Neuronal stem cell (in vitro differentiated cells): Measurements from ENCODE around the gene MGAT4B.

Source experiments
- DNase-seq: peaks from one replicate; pipeline ENCODE4 v3.0.0-alpha.2; 2013; ENCODE audit warnings: low spot score
- H2AFZ ChIP-seq: one replicate; pipeline ENCODE4 v1.6.1; 2013; ENCODE audit warnings: mild to moderate bottlenecking, low read length, inconsistent platforms
- H2AK5ac ChIP-seq: 2 replicates; pipeline ENCODE4 v1.6.1; 2013; ENCODE audit warnings: low read depth, mild to moderate bottlenecking, inconsistent platforms, low read length, moderate library complexity, mixed read lengths
- H2BK120ac ChIP-seq: 2 replicates; pipeline ENCODE4 v1.6.1; 2013; ENCODE audit warnings: low read depth, mild to moderate bottlenecking, inconsistent platforms, low read length, moderate library complexity, mixed read lengths
- H2BK12ac ChIP-seq: one replicate; pipeline ENCODE4 v1.6.1; 2013; ENCODE audit warnings: low read length, inconsistent platforms
- H2BK15ac ChIP-seq: 2 replicates; pipeline ENCODE4 v1.6.1; 2013; ENCODE audit warnings: mild to moderate bottlenecking, low read length, inconsistent platforms, mixed read lengths
- H2BK5ac ChIP-seq: one replicate; pipeline ENCODE4 v1.6.1; 2013; ENCODE audit warnings: inconsistent platforms, mild to moderate bottlenecking, low read length, moderate library complexity
- H3K14ac ChIP-seq: one replicate; pipeline ENCODE4 v1.6.1; 2013; ENCODE audit warnings: low read length, inconsistent platforms
- H3K18ac ChIP-seq: 2 replicates; pipeline ENCODE4 v1.6.1; 2013; ENCODE audit warnings: low read length, inconsistent platforms
- H3K23ac ChIP-seq: 2 replicates; pipeline ENCODE4 v1.6.1; 2013; ENCODE audit warnings: low read depth, mild to moderate bottlenecking, mixed read lengths, low read length, inconsistent platforms; ENCODE audit not compliant: poor library complexity
- H3K27ac ChIP-seq: replicated peaks from 3 replicates; pipeline ENCODE4 v1.5.1; 2013; ENCODE audit warnings: low read length, inconsistent platforms
- H3K27me3 ChIP-seq, 3 experiments: 2 replicates each; pipeline ENCODE4 v1.6.1; 2013; ENCODE audit warnings: low read length in 3 of 3, mild to moderate bottlenecking in 2 of 3, inconsistent platforms in 1 of 3, low read depth in 1 of 3, mixed read lengths in 1 of 3, moderate library complexity in 1 of 3; ENCODE audit not compliant: control insufficient read depth in 3 of 3, insufficient read depth in 3 of 3
- H3K36me3 ChIP-seq, 2 donors: replicated peaks in 1 of 2; 2 replicates each; pipeline ENCODE4 v1.6.1; 2013; ENCODE audit warnings: low read length in 2 of 2; ENCODE audit not compliant: control insufficient read depth in 2 of 2, insufficient read depth in 2 of 2
- H3K4ac ChIP-seq: 2 replicates; pipeline ENCODE4 v1.6.1; 2013; ENCODE audit warnings: inconsistent platforms, mild to moderate bottlenecking, low read length, moderate library complexity
- H3K4me1 ChIP-seq, 2 donors: 1 replicate in 1 of 2; 2 replicates in 1 of 2; pipeline ENCODE4 v1.6.1; 2013; ENCODE audit warnings: low read length in 2 of 2, low read depth in 1 of 2; ENCODE audit not compliant: control insufficient read depth in 2 of 2, insufficient read depth in 1 of 2
- H3K4me2 ChIP-seq: one replicate; pipeline ENCODE4 v1.6.1; 2013; ENCODE audit warnings: mild to moderate bottlenecking, low read length, inconsistent platforms; ENCODE audit not compliant: insufficient read depth, poor library complexity, severe bottlenecking
- H3K4me3 ChIP-seq, 2 donors: 2 replicates each; pipeline ENCODE4 v1.5.1; 2013; ENCODE audit warnings: low read length in 2 of 2, mild to moderate bottlenecking in 2 of 2, inconsistent platforms in 1 of 2, moderate library complexity in 1 of 2
- H3K79me1 ChIP-seq: one replicate; pipeline ENCODE4 v1.6.1; 2013; ENCODE audit warnings: low read depth, mild to moderate bottlenecking, inconsistent platforms, low read length, moderate library complexity
- H3K9ac ChIP-seq: one replicate; pipeline ENCODE4 v1.6.1; 2013; ENCODE audit warnings: mild to moderate bottlenecking, low read depth, low read length, inconsistent platforms; ENCODE audit not compliant: poor library complexity
- H3K9me3 ChIP-seq, 2 donors: replicated peaks in 1 of 2; 2 replicates each; pipeline versions ENCODE3 to v1.6.1; 2013; ENCODE audit warnings: low read length in 2 of 2, mild to moderate bottlenecking in 2 of 2, inconsistent platforms in 1 of 2, low read depth in 1 of 2, mixed read lengths in 1 of 2, moderate library complexity in 1 of 2; ENCODE audit not compliant: control insufficient read depth in 2 of 2, insufficient read depth in 1 of 2
- H4K8ac ChIP-seq: one replicate; pipeline ENCODE4 v1.6.1; 2013; ENCODE audit warnings: low read depth, mild to moderate bottlenecking, inconsistent platforms, low read length, moderate library complexity
- H4K91ac ChIP-seq: one replicate; pipeline ENCODE4 v1.6.1; 2013; ENCODE audit warnings: low read length, low read depth, mild to moderate bottlenecking, inconsistent platforms; ENCODE audit not compliant: poor library complexity
- WGBS, 2 donors: extraction: QIAGEN DNeasy Blood & Tissue Kit; methylation state at CpG; one replicate each; pipeline ENCODE4 v1.1.7; 2013; ENCODE audit warnings: missing lambda C conversion rate in 2 of 2, mixed read lengths in 1 of 2; ENCODE audit not compliant: insufficient read length in 2 of 2, insufficient replicate concordance in 1 of 2; ENCODE audit errors: extremely low coverage in 2 of 2; 5-methylcytosine and 5-hydroxymethylcytosine counted together

Gene MGAT4B

GRCh38 chr5:179819296-179820126, 12.8 kb upstream of the MGAT4B start:
- Histone ChIP-seq H4K8ac (no peak overlapping the region), H2BK15ac (peak overlapping the region; percentile 97), H3K18ac (peak overlapping the region; percentile 97), H3K79me1 (peaks cover 23% of the 10 kb centered on the region), H3K9ac (peak overlapping the region; percentile 63), H3K23ac (peak overlapping the region; percentile 99), H2BK12ac (peak overlapping the region; percentile 99), H3K4me2 (peak overlapping the region; percentile 31), H4K91ac (peak overlapping the region; percentile 96), H2BK5ac (peak overlapping the region; percentile 98), H3K14ac (peak overlapping the region; percentile 65), H3K4me3 (peak overlapping the region in 1 of 2 donors; percentile 13), H2AFZ (peak overlapping the region; percentile 70), H3K27ac (peak overlapping the region; percentile 38), H2BK120ac (peak overlapping the region; percentile 99), H3K4me1 (peaks cover 23 to 35% of the 10 kb centered on the region in 2 donors), H3K9me3 (peaks cover 0 to 4% of the 10 kb centered on the region in 2 donors), H3K27me3 (peaks cover 0 to 4% (median 0%) of the 10 kb centered on the region in 3 experiments), H2AK5ac (peak overlapping the region; percentile 100), H3K4ac (peak overlapping the region; percentile 99), H3K36me3 (peaks cover 16 to 38% of the 10 kb centered on the region in 2 donors)
- no peak for DNase-seq
- WGBS, 2 donors = no CpG with 5 or more reads among the region's 26 CpGs

GRCh38 chr5:179818746-179819295, 12.2 kb upstream of the MGAT4B start:
- peak overlapping the region; percentile 98 for H2BK5ac ChIP-seq
- H3K4me2 ChIP-seq = peak overlapping the region; percentile 37
- H3K4ac ChIP-seq = no peak overlapping the region
- H2BK15ac ChIP-seq = peak overlapping the region; percentile 97
- H3K27me3 ChIP-seq = peaks cover 0 to 4% (median 0%) of the 10 kb centered on the region in 3 experiments
- peak overlapping the region; percentile 32 for H3K23ac ChIP-seq
- peaks cover 19% of the 10 kb centered on the region for H3K79me1 ChIP-seq
- H2AK5ac ChIP-seq = peak overlapping the region; percentile 100
- H2BK120ac ChIP-seq = peak overlapping the region; percentile 42
- H3K4me1 ChIP-seq = peaks cover 23 to 35% of the 10 kb centered on the region in 2 donors
- H4K8ac ChIP-seq = no peak overlapping the region
- no peak for DNase-seq
- H3K27ac ChIP-seq = no peak overlapping the region
- peak overlapping the region in 1 of 2 donors; percentile 29 for H3K4me3 ChIP-seq
- H3K36me3 ChIP-seq = peaks cover 9 to 38% of the 10 kb centered on the region in 2 donors
- peak overlapping the region; percentile 70 for H2AFZ ChIP-seq
- peak overlapping the region; percentile 14 for H4K91ac ChIP-seq
- H3K9ac ChIP-seq = no peak overlapping the region
- WGBS, 2 donors = no CpG with 5 or more reads among the region's 35 CpGs
- peak overlapping the region; percentile 89 for H3K18ac ChIP-seq
- H2BK12ac ChIP-seq = peak overlapping the region; percentile 2
- peaks cover 0 to 2% of the 10 kb centered on the region in 2 donors for H3K9me3 ChIP-seq
- peak overlapping the region; percentile 94 for H3K14ac ChIP-seq

DNA sequence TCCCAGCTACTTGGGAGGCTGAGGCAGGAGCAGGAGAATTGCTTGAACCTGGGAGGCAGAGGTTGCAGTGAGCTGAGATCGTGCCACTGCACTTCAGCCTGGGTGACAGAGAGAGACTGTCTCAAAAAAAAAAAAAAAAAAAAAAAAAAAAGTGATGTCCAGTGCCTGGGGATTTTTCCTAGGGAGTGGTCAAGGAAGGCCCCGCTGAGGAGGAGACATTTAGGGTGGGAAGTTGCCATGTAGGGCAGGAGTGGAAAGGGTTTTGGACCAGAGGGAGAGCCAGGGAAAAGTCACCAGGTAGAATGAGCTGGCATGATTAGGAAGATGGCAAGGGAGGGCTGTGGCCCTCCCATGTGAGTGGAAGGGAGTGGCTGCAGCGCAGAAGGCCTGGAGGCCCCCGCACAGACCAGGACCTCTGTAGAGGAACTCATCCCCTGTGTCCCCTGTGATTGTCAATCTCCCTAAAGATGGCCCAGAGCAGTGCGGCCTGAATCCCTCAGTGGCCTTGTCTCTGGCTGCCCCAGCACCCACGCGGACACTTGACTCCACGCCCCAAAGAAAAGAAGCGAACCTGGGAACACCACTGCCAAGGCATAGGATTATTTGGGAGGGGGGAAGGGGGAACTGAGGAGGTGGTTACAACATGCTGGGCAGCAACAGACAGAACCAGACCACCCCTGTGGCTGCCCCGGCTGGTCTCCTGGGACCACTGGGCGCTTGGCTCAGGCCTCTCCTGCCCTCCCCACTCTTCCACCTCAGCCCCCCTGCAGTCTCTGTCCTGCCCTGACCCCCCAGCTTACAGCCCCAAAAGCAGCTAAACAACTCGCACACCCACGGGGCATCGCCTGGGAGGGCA, 11.5 kb upstream of the MGAT4B start:
- Histone ChIP-seq H3K4me2 (peak overlapping the region; percentile 37), H3K9me3 (peaks cover 0 to 2% of the 10 kb centered on the region in 2 donors), H3K27me3 (peaks cover 0 to 4% (median 0%) of the 10 kb centered on the region in 3 experiments), H3K14ac (peak overlapping the region; percentile 94), H3K18ac (peak overlapping the region; percentile 89), H2AFZ (peak overlapping the region; percentile 70), H2AK5ac (peak overlapping the region; percentile 100), H2BK5ac (peak overlapping the region; percentile 79), H2BK15ac (peak overlapping the region; percentile 97), H3K9ac (no peak overlapping the region), H3K4me1 (peaks cover 23 to 35% of the 10 kb centered on the region in 2 donors), H2BK120ac (peak overlapping the region; percentile 42), H3K4me3 (peak overlapping the region in 1 of 2 donors; percentile 29), H3K23ac (peak overlapping the region; percentile 32), H4K8ac (no peak overlapping the region), H3K79me1 (peaks cover 17% of the 10 kb centered on the region), H3K36me3 (peaks cover 6 to 38% of the 10 kb centered on the region in 2 donors), H3K27ac (no peak overlapping the region), H2BK12ac (peak overlapping the region; percentile 2), H3K4ac (no peak overlapping the region), H4K91ac (peak overlapping the region; percentile 14)
- DNase-seq = no peak
- no CpG with 5 or more reads among the region's 14 CpGs for WGBS, 2 donors
